GM19099 (cell line): ENCODE data around the gene IVD.

Source experiments
- POLR2A ChIP-seq: IDR thresholded peaks from 3 replicates; pipeline ENCODE4 v1.6.1; 2011; ENCODE audit warnings: low read depth; ENCODE audit not compliant: insufficient read length; ENCODE audit errors: extremely low read depth

The IVD gene

DNA sequence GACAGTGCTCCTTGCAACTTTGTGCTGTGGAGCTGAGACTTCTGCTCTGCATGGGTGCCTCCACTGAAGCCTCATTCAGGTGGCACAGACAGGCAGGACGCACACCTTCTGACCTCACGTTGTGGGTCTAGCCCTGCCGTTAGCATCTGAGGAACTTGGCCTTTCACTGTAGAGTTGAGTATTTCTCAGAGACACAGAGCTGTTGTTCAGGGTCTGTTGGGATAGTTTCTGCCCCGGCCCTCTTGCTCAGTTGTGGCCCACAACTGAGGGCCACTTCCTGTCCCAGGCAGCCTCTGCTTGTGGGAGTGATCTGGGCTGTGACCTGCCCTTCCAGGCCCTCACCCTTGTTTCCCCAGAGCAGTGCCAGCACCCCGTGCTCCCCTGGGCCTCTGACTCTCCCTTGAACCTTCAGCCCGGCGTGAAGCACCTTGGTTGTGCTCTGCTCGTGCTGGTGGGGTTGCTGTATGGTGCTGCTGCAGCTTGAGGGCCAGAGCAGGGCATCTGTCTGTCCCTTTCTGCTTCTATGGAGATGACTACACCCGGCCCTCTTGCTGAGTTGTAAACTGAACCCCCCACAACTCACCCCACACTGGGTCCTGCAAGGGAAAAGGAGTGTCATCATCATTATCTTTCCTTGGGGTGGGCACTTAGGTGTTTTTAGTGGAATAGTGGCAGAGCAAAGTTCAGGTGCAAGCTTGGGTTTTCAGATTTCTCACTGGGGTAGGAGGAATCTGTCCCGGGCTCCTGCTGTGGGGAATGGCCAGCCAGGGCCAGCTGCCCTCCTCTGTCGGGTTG lies 46.9 kb downstream of the IVD start:
- no peak for TF ChIP-seq POLR2A

GRCh38 chr15:40454904-40455391 lies 49.4 kb downstream of the IVD start:
- TF ChIP-seq POLR2A = no peak

- no peak for TF ChIP-seq POLR2A
Measured at GRCh38 chr15:40456299-40456712, 50.7 kb downstream of the IVD start.

- no peak for TF ChIP-seq POLR2A
Measured at GRCh38 chr15:40456738-40457137, 51.1 kb downstream of the IVD start.

DNA sequence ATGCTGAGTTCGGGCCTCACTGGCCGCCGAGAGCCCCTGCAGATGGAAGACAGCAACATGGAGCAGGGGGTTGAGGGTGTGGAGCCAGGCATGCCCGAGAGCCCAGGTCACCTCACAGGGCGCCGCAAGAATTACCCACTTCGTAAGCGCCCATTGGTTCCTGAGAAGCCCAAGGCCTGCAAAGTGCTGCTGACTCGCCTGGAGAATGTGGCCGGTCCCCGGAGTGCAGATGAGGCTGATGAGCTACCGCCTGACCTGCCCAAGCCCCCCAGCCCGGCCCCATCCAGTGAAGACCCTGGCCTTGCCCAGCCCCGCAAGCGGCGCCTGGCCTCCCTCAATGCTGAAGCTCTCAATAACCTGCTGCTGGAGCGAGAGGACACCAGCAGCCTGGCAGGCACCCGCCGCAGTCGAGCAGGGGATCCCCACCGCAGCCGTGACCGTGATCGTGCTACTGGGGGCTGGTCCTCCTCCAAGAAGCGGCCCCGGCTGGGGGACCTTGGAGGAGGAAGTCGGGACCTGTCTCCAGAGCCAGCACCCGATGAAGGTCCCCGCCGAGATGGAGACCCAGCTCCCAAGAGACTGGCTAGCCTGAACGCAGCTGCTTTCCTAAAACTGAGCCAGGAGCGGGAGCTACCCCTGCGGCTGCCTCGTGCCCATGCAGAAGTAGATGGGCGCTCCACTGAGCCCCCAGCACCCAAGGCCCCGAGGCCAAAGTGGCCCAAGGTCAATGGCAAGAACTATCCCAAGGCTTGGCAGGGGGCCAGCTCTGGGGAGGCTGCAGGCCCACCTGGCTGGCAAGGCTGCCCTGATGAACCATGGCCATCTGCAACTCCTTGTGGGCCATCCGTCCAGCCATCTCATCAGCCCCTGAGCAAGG lies 53.1 kb downstream of the IVD start:
- TF ChIP-seq POLR2A = no peak

DNA sequence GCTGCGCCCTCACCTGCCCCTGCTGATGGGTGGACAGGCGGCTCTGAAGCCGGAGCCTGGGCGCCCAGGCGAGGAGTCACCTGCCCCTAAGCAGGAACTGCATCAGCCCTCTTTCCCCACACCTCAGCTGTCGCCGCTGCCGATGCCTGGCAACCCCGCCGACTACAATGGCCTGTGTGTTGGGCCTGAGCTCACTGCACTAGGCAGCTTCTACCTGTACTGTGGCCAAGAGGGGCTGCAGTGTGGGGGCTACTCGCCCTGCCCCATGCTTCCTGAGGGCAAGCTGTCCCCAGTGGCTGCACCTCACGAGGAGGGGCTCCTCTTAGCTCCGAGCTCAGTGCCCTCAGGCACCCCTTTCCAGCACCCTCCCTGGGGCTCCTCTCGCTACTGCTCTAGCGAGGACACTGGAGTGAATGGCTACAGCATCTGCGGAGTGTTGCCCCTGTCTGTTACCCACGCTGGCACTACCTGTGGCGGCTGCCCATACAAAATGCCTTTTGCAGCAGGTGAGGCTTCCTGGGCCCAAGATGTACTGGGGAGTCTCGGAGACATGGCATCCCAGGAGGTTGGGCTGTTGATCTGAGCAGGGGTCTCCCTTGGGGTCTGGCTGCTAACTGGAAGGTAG lies 53.9 kb downstream of the IVD start:
- no peak for TF ChIP-seq POLR2A

- no peak for TF ChIP-seq POLR2A
Measured at GRCh38 chr15:40460404-40460803, 54.8 kb downstream of the IVD start.

DNA sequence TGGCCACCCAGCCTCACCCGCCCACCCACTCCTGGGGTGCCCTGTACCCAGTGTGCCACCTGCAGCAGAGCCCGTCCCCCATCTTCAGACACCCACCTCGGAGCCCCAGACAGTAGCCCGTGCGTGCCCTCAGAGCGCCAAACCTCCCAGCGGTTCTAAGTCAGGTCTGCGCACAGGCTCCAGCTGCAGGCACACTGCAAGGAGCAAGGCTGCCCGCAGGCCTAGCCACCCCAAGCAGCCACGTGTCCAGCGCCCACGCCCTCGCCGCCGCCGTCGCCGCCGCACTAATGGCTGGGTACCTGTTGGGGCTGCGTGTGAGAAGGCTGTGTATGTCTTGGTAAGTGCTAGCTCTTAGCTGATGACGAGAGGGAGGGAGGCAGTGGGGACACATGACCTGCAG lies 56.4 kb downstream of the IVD start:
- no peak for TF ChIP-seq POLR2A

- TF ChIP-seq POLR2A = no peak
Measured at GRCh38 chr15:40463279-40463678, 57.7 kb downstream of the IVD start.

- no peak for TF ChIP-seq POLR2A
Measured at GRCh38 chr15:40463886-40464545, 58.4 kb downstream of the IVD start.

DNA sequence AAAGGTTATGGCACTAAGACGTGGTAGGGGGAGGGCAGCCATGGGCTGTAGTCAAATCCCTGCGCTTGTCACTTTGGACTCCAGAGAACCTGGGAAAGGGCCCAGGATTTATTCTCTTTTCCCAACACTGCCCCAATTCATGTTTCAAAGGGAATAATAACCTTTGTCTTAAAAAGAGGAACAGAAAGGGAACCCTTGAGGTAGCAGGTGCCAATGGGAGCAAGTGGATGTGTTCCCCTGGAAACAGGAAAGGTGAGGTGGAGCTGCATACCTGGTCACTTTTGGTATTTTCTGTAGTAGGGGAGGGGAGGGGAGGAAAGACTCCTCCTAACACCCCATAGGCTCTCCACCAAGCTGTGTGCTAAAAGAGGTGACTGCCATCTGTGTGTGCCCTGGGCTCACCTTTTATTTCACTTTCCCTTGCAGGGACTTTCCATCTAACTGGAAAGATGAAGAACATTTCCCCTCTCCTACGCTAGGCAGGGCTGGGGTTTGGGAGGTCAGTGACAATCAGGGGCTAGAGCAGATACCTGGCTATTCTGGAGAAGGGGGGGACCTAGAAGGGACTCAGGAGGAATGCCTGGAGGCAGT lies 59.1 kb downstream of the IVD start:
- TF ChIP-seq POLR2A = no peak

- TF ChIP-seq POLR2A = no peak
Measured at GRCh38 chr15:40465939-40466338, 60.3 kb downstream of the IVD start.

DNA sequence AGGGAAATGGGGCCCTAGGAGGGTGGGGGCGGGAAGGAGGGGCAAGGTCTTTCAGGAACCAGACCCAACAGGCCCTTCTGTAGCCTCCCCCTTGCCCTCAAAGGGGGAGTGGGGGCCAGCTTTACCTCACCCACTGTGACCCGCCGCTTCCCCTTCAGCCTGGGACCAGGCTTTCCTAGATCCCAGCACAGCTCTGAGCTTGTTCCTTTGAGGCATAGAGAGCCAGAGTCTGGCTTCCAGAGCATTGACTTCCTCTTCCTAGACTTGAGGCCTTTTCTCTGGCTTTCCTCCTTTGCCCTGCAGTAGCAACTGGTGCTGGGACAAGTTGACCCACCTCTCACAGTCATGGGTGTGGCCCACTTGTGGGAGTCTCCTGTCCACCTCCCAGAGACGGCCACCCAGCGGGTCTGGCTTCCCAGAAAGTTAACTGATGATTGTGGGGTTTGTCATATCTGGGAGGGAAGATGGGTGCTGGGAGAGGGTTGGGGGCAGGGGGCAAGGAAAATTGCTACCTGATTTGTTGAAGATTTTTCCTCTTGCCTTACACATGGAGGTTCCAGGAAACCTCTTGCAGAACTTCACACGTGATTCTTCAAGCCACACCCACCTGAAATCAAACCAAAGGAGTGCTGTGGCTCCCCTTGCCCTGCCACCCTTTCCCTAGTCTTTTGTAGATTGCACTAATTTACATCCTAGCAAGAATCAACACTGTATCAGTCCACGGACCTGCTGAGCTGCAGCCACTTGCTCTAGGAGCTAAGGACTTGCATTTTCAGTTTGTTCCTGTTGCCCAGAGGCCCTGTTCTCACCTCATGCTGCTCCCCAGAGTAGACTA lies 61.0 kb downstream of the IVD start:
- no peak for TF ChIP-seq POLR2A

GRCh38 chr15:40467261-40467615 lies 61.6 kb downstream of the IVD start:
- TF ChIP-seq POLR2A = no peak
